Effector CD8-positive, alpha-beta T cell (primary cell): ENCODE data around the gene PVR.
"Not testable (repeated sequence)": the region's sequence is repeated elsewhere in the genome, so short reads cannot be mapped to it uniquely, and the experiment has no call there.

ENCODE experiments used
- DNase-seq: peaks from one replicate; lab custom pipeline; 2025; lab: John Stamatoyannopoulos, UW

PVR gene

DNA sequence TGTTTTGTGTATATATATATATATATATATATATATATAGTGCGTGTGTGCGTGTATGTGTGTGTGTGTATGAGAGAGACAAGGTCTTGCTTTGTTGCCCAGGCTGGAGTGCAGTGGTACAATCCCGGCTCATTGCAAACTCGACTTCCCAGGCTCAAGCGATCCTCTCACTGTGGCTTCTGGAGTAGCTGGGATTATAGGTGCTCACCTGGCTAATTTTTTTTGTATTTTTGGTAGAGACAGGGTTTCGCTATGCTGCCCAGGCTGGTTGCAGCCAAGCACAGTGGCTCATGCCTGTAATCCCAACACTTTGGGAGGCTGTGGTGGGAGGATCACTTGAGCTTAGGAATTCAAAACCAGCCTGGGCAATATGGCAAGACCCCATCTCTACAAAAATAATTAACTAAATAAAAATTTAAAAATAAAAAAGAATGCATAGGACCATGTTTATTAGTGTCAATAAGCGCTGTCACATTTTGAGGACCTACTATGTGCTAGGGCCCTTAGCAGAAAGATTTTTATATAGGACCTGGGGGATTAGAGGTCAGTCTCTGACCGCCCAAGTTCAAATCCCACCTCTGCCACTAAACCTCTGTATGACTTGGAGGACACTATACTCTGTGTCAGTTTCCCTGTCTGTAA lies 1.8 kb downstream of the PVR start:
- DNase-seq = no peak

DNA sequence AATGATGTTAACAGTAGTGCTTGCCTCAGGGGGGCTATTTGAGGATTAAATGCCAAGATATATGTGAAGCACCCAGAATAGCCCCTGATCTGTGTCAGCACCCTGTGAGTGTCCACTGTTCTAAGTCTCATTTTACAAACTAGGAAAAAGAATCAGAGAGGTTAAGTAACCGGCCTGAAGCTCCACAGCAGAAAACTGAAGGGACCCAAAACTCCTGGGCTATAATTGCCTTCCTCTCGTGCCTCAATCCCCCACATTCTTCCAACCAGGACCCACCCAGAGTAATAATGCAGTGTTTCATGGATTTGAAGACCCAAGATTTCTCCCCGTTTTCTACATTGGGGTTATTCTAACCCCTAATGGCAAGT lies 2.3 kb downstream of the PVR start:
- no peak for DNase-seq

DNA sequence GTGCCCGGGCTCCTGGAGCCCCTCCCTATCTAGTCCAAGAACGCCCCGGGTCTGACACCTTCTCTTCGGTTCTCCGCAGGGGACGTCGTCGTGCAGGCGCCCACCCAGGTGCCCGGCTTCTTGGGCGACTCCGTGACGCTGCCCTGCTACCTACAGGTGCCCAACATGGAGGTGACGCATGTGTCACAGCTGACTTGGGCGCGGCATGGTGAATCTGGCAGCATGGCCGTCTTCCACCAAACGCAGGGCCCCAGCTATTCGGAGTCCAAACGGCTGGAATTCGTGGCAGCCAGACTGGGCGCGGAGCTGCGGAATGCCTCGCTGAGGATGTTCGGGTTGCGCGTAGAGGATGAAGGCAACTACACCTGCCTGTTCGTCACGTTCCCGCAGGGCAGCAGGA lies 3.4 kb downstream of the PVR start:
- no peak for DNase-seq

DNA sequence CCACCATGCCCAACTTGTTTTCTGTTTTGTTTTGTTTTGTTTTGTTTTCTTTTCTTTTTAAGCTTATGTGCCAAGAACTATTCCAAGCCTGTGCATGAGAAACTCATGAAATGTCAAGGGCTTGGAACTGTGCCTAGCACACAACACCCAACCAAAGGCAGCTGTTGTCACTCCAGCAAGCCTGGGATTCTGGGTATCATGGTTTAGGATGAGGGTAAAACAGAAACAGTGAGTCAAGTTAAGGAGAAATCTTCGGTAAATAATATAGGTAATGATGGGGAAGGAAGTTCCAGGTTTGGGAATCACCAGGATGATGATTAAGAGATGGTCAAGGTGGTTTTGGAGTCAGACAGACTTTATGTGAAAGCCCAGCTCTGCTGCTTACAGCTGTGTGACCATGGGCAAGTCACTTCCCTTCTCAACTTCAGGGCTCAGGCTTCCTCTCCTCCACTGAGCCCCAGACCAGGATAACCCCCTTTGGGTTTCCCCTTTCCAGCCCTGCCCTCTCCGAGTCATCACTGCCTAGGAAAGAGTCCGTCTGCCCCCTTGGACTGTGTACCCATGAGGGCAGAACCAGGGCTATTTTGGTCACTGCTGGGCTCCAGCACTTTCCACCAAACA lies 5.0 kb downstream of the PVR start:
- DNase-seq = no peak

DNA sequence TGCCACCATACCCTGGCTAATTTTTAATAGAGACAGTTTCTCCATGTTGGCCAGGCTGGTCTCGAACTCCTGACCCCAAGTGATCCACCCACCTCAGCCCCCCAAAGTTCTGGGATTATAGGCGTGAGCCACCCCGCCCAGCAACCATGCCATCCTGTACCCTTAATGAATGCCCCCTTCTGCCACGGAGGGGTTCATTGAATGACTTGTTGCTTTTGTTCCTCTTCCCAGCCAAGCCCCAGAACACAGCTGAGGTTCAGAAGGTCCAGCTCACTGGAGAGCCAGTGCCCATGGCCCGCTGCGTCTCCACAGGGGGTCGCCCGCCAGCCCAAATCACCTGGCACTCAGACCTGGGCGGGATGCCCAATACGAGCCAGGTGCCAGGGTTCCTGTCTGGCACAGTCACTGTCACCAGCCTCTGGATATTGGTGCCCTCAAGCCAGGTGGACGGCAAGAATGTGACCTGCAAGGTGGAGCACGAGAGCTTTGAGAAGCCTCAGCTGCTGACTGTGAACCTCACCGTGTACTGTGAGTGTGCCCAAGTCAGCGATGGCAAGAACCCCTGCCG lies 6.0 kb downstream of the PVR start:
- no peak for DNase-seq

DNA sequence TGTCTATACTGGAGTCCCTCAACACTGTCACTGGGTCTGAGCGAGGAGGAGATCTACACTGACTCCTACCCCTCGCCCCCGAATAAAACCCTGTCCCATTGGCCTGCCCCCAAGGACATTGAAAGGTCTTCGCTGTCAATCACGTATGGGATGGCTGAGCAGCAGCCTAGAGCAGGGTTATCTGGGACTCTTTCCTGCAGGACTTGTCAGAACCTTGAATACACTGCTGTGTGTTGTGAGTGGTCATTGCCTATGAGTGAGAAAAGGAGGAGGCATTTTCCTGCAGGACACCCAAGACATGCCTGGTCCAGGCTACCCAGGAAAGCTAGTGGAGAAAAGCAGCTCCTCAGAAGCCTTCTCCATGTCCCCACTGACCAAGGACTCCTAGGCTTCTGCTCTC lies 9.6 kb downstream of the PVR start:
- DNase-seq = no peak

DNA sequence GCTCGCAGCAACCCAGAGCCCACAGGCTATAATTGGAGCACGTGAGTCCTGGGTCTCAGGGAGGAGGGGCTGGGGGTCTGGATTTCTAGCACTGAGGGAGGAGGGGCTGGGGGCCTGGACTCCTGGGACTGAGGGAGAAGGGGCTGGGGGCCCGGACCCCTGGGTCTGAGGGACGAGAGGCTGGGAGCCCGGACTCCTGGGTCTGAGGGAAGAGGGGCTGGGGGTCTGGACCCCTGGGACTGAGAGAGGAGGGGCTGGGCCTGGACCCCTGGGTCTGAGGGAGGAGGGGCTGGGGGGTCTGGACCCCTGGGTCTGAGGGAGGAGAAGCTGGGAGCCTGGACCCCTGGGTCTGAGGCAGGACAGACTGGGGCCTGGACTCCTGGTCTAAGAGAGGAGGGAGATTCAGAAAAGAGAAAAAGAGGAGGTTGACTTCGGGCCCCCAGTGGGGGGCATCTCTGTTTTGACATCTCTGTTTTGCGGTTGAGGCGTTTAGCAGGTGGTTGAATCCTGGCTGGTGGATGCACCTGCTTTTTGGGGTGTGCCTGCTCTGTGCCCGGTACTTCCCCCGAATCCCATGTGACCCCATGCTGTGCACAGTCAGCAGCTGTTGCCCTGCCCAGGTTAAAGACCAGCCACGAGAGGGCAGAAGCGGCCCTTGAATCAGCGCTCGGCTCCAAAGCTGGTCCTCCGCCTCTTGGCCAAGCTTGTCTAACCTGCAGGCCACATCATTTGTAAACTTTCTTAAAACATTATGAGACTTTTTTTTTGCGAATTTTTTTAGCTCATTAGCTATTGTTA lies 10.5 kb downstream of the PVR start:
- DNase-seq = peak; percentile 41

DNA sequence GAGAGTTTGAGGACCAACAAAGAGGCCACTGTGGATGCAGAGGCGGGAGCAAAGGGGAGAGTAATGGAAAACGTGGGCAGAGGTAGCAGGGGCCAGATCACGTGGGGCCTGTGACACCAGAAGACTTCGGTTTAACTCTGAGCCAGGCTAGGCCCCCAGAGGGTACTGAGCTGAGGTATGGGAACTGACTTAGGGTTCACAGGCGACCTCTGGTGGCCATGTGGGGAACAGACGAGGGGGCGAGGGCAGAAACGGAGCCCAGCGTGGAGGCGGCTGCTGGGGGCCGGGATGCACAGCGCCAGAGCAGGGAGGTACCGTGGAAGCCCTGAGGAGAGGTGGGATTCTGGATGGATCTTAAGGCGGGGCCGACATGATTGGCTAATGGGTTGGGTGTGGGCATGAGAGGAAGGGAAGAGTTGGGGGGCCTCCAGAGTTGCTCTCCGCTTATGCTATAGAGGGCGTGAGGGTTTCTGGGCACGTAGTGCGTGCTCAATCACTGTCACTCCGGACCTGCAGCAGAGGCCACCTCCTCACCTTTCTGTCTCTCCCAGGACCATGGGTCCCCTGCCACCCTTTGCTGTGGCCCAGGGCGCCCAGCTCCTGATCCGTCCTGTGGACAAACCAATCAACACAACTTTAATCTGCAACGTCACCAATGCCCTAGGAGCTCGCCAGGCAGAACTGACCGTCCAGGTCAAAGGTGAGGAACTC lies 13.7 kb downstream of the PVR start:
- DNase-seq = peak; percentile 49

DNA sequence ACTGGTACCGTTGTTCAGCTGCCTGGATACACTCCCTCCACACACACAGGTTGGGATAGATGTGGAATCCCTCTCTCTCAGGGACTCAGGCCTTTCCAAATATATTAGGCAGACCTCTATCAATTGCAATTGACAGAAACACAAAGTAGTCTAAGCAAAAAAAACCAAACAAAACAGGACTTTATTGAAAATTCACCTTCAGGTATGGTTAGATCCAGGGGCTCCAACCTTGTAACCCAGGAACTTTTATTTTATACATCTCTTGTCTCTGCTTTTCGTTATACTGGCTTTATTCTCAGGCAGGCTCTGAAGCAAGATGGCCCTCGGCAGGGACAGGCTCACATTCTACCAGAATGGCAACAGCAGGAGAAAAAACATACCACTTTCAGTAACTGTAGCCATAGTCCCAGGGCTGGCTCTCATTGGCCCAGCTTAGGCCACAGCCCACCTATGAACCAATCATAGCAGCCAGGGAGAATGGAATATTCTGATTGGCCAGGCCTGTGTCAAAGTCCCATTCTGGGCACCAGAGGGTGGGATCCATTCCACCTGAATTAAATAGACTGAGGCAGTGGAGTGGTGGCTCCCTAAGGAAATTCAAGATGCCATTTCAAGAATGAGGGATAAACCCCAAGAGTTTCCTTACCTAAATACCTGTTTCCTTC lies 14.5 kb downstream of the PVR start:
- DNase-seq = no peak

DNA sequence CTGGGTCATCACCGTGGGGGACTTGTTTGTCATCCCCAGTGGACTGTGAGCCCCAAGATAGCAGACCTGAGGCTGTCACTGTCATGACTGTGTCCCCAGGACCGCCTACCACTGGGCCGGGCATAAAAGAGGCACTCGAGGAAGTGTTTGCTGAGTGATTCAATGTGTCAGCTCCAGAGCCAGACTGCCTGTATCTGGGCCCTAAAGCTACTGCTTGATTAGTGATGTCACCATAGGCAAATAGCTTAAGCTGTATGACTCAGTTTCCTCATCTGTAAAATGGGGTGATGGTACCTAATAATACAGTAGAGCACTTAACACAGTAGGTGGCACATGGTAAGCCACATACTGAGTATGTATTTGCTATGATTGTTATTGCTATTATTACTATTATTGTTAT lies 16.4 kb downstream of the PVR start:
- DNase-seq = no peak

DNA sequence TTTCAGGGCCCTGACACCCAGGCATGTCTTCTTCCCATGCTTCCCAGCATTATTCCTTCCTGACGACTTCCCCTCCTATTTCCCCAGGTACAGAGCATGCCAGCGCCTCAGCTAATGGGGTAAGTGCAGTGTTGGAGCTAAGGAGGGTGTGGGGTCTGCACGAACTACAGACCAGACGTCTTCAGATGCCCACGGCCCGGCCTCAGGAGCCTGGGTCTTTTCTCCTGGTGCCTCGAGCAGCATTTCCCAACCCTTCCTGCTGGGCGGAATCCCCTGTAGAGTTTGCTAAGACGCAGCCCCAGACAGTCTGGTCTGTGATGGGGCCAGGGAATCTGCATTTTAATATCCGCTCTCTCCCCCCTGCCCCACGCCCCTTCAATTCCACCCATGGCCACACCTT lies 17.5 kb downstream of the PVR start:
- no peak for DNase-seq

DNA sequence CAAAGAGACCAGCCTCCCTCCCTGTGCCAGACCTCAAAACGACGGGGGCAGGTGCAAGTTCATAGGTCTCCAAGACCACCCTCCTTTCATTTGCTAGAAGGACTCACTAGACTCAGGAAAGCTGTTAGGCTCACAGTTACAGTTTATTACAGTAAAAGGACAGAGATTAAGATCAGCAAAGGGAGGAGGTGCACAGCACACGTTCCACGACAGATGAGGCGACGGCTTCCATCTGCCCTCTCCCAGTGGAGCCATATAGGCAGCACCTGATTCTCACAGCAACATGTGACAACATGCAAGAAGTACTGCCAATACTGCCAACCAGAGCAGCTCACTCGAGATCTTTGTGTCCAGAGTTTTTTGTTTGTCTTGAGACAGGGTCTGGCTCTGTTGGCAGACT lies 18.2 kb downstream of the PVR start:
- DNase-seq = no peak

DNA sequence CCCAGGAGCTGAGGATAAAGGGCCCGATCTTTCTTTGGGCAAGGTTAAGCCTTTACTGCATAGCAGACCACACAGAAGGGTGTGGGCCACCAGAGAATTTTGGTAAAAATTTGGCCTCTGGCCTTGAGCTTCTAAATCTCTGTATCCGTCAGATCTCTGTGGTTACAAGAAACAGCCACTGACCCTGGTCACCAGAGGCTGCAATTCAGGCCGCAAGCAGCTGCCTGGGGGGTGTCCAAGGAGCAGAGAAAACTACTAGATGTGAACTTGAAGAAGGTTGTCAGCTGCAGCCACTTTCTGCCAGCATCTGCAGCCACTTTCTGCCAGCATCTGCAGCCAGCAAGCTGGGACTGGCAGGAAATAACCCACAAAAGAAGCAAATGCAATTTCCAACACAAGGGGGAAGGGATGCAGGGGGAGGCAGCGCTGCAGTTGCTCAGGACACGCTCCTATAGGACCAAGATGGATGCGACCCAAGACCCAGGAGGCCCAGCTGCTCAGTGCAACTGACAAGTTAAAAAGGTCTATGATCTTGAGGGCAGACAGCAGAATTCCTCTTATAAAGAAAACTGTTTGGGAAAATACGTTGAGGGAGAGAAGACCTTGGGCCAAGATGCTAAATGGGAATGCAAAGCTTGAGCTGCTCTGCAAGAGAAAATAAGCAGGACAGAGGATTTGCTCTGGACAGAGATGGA lies 19.1 kb downstream of the PVR start:
- DNase-seq = no peak

DNA sequence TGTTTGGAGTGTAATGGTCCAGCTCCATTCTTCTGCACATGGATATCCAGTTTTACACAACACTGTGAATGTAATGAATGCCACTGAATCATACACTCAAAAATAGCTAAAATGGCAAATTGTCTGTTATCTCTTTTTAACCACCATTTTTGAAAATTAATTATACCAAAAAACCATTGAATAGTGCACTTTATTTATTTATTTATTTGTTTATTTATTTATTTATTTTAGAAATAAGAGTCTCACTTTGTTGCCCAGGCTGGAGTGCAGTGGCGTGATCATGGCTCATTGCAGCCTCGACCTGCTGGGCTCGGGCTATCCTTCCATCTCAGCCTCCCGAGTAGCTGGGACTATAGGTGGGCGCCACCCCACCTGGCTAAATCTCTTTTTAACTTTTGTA lies 20.3 kb downstream of the PVR start:
- no peak for DNase-seq

DNA sequence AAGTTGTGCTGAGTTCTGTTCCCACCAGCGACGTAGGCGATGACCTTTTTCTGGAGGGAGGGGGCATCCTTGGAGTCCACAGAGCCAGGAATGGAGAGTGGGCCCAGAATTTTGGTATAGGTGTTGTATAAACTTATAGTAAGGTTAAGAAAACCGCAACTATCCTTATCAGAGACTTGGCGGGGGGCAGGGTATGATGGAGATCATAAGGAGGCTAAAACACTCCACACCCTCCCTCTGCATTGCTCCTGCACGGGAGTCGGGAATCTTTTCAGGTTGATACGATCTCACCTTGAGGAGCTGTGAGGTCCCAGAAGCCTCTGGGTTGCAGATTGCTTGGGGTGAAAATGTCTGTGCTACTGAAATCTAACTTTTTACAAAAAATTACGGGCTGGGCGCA lies 21.3 kb downstream of the PVR start:
- DNase-seq = no peak

DNA sequence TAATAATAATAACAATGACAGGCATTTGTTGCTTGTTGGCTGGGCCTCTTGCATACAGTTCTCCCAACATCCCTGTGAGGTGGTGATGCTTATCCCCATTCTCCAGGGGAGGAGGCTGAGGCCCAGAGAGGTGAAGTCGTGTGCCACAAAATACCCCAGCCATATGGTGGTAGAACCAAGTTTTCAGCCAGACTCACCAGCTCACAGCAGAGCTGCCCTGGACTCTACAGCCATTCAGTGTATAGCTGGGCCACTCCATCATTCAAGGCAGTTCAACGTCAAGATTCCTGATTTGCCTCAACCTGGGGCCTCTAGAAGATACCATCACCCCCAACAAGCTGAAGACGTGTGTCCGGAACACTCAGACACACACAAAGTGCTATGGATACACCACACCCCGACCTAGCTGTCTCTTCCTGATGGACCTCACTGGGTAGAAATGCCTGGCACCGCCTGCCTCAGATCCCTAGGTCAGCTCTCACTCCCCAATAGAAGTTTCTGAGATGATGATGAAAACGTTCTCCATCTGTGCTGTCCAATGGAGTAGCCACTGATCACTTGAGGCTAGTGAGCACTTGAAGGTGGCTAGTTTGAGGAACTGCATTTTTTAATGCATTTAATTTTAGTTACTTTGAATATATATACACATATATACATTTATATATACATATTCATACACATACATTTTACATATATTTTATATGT lies 23.3 kb downstream of the PVR start:
- DNase-seq = no peak

DNA sequence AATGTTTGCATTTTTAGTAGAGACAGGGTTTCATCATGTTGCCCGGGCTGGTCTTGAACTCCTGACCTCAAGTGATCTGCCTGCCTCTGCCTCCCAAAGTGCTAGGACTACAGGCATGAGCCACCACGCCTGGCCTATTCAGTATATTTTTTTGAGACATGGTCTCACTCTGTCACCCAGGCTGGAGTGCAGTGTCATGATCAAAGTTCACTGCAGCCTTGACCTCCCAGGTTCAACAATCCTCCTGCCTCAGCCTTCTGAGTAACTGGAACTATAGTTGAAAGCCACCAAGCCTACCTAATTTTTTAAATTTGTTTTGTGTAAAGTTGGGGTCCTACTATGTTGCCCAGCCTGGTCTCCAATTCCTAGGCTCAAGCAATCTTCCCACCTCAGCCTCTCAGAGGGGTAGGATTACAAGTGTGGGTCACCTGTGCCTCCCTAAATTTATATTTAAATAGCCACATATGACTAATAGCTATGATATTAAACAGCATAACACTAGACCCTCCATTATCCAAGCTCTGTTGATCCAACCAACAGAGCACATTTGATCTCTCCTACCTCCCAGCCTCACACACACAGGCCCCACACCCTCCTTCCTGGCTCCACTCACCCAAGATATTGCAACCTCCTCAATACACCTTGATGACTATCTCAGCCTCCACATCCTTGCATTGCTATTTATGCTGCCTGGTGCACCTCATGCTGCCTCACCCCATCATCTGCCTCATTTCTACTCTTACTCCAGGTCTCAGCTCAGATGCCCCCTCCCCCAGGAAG lies 25.5 kb downstream of the PVR start:
- no peak for DNase-seq

DNA sequence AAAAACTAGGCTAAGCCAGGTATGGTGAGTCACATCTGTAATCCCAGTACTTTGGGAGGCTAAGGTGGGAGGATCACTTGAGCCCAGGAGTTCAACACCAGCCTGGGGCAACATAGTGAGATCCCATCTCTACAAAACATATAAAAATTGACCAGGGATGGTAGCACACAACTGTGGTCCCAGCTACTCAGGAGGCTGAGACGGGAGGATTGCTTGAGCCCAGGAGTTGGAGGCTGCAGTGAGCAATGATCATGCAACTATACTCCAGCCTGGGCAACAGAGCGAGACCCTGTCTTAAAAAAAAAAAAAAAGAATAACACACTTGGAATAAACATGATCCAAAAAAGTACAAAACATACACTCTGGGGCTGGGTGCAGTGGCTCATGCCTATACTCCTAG lies 26.3 kb downstream of the PVR start:
- DNase-seq = not testable (repeated sequence)

DNA sequence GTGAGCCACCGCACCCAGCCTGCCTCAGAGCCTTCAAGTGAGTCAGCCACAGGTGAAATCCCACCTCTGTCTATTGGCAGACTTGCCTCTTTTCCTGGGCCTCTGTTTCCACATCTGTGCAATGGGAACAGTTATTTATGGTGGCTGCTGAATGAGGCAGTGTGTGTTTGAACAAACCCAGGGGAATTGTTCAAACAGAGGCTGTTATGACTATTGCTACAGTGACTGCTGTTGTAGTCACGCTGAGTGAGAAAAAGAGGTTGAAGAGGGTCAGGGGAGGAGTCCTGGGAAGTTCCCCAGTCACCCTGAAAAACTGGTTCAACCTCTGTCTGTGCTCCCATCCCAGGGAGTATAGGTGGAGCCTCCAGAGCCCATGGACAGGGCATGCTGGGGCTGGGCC lies 27.7 kb downstream of the PVR start, which contains the start of gene CEACAM19:
Gene CEACAM19, plus strand, starts transcription at position 83 of the 400 bp plus-strand sequence. CDS start 450 bp downstream, outside the sequence.
- DNase-seq = no peak

DNA sequence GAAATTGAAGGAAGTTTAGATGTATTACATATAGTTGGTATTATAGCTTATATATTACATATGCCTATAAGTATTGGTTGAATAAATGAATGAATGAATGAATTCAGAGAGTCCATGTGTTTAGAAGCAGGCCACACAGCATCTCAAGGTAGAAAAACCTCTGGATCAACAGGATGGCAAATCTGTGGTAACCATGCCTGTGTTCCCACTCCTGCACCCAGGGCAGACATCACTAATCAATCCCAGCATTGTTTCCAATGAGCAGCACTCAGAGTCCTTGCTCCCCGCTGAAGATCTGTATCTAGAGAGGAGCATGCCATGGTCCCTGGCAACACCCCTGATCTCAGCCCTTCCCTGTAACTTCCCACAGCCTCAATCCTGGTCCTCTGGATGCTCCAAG lies 28.5 kb downstream of the PVR start:
- no peak for DNase-seq
